Panc1 (cell line): Measurements from ENCODE around the gene HPS6. TPM values are rescaled to one million over a fixed set of nuclear protein-coding genes. Genes with fewer than 3 reads are reported as not detected.

Experiments used
- ATAC-seq: fragments of 200-7000 bp; cut with Tn5 transposase; 2 replicates; pipeline ENCODE4 v1.9.1; 2020; ENCODE audit warnings: mild to moderate bottlenecking, moderate library complexity
- BruUV-seq: library from RNA; stranded (reverse); fragments of 400-500 nt; replicated peaks from 2 replicates; lab custom pipeline; 2021; lab: Mats Ljungman, UMichigan
- CTCF ChIA-PET: fragments of 300-600 bp; sonication (Branson Sonifier 250); formaldehyde crosslinking; loops from one replicate; lab custom pipeline; 2022; ENCODE audit warnings: antibody characterized with exemption; lab: Charles Lee
- POLR2A ChIA-PET: fragments of 300-600 bp; sonication (Branson Sonifier 250); formaldehyde crosslinking; loops from one replicate; lab custom pipeline; 2022; ENCODE audit warnings: antibody characterized with exemption; lab: Charles Lee
- DNase-seq: peaks from one replicate; pipeline ENCODE4 v3.0.0-alpha.2; 2010; ENCODE audit warnings: low read depth, low spot score
- H3K27ac ChIP-seq: 2 replicates; pipeline ENCODE4 v1.5.1; 2011; ENCODE audit warnings: mild to moderate bottlenecking, low read length, inconsistent platforms
- H3K27me3 ChIP-seq: fragments of 200-500 bp; sonication (Bioruptor generic); 2 replicates; pipeline ENCODE4 v1.6.0; 2014; ENCODE audit warnings: low read length, inconsistent platforms; ENCODE audit not compliant: control insufficient read depth, insufficient read depth
- H3K36me3 ChIP-seq: fragments of 200-500 bp; sonication (Bioruptor generic); 2 replicates; pipeline ENCODE4 v1.5.1; 2014; ENCODE audit warnings: inconsistent platforms, mild to moderate bottlenecking, low read length, moderate library complexity; ENCODE audit not compliant: control insufficient read depth, insufficient read depth
- H3K4me1 ChIP-seq: 2 replicates; pipeline ENCODE4 v1.5.1; 2011; ENCODE audit warnings: inconsistent platforms, mild to moderate bottlenecking, low read length, moderate library complexity; ENCODE audit not compliant: control insufficient read depth, insufficient read depth
- H3K4me3 ChIP-seq, 2 experiments: 2 replicates each; pipeline ENCODE4 v1.5.1; 2011 to 2012; ENCODE audit warnings: low read depth in 2 of 2, low read length in 2 of 2, mild to moderate bottlenecking in 2 of 2, inconsistent platforms in 1 of 2, moderate library complexity in 1 of 2
- H3K9me3 ChIP-seq: fragments of 200-500 bp; sonication (Bioruptor generic); 2 replicates; pipeline ENCODE4 v1.5.1; 2014; ENCODE audit warnings: low read depth, mild to moderate bottlenecking, inconsistent platforms, low read length, moderate library complexity; ENCODE audit not compliant: control insufficient read depth, insufficient read depth
- CTCF ChIP-seq: fragments of 450-650 bp; IDR thresholded peaks from 2 replicates; pipeline ENCODE4 v1.5.1; 2017; ENCODE audit warnings: mild to moderate bottlenecking
- POLR2AphosphoS5 ChIP-seq: IDR thresholded peaks from 2 replicates; pipeline ENCODE4 v1.6.1; 2012; ENCODE audit warnings: mild to moderate bottlenecking, low read depth, low read length, moderate library complexity
- REST ChIP-seq, 2 experiments: IDR thresholded peaks; 2 replicates each; pipeline ENCODE4 v1.6.1; 2011 to 2012; ENCODE audit warnings: low read depth in 2 of 2, control low read depth in 1 of 2, low read length in 1 of 2, mild to moderate bottlenecking in 1 of 2, moderate library complexity in 1 of 2; ENCODE audit not compliant: insufficient read depth in 1 of 2
- SIN3A ChIP-seq: IDR thresholded peaks from 2 replicates; pipeline ENCODE4 v1.6.1; 2012; ENCODE audit warnings: low read depth, mild to moderate bottlenecking, low read length, moderate library complexity, borderline replicate concordance; ENCODE audit not compliant: insufficient read depth
- TCF7L2 ChIP-seq: IDR thresholded peaks from 2 replicates; pipeline ENCODE4 v1.6.1; 2011; ENCODE audit warnings: mild to moderate bottlenecking, low read depth, low read length, inconsistent platforms
- in situ Hi-C: cut with HindIII; loops from 2 replicates; pipeline ENCODE4 v1.10.0; 2016; ENCODE audit warnings: low sequenced_read_pairs, low pct_unique_long_range_greater_than_20kb
- intact Hi-C: fragments of 100-400 bp; cut with micrococcal nuclease; formaldehyde crosslinking; loops from one replicate; pipeline ENCODE4 v1.10.0; 2022; ENCODE audit not compliant: unreplicated experiment
- total RNA-seq: library from RNA; stranded (reverse); gene quantifications from one replicate; pipeline ENCODE4 v1.2.1, GENCODE V29; 2021; ENCODE audit not compliant: unreplicated experiment

The HPS6 gene
- total RNA-seq, 1 experiment from 2014 or later = 34.5 TPM

DNA sequence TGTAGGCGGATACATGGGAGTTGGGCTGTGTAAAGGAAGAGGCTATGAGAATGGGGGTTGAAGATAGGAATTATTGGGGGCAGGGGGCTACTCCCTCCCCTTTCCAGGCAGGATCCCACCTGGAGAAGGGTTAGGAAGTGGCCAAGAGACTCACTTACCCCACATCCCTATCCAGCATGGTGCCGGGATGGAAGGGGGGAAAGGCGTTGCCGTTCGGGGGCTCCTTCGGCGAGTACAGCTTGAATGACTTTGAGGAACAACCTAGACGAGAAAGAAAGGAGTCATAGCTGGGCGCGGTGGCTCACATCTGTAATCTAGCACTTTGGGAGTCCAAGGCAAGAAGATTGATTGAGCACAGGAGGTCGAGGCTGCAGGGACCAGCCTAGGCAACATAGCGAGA lies 46.1 kb downstream of the HPS6 start:
- H3K27ac ChIP-seq = no peak overlapping the region
- in situ Hi-C loops (no loop called here), intact Hi-C loops (no loop called here)
- CTCF ChIA-PET = no interaction called here
- no peaks in the 10 kb centered on the region for H3K9me3 ChIP-seq
- ATAC-seq = no peak
- peaks cover 33% of the 10 kb centered on the region for H3K4me1 ChIP-seq
- DNase-seq = no peak
- H3K36me3 ChIP-seq = peaks cover 31% of the 10 kb centered on the region
- no peaks in the 10 kb centered on the region for H3K27me3 ChIP-seq
- POLR2A ChIA-PET = interaction anchor here (0.5 kb wide), 1 partner anchor 1078 kb away, joined by 10 read pairs; no protein-coding TSS in a partner anchor
- no peak for TF ChIP-seq POLR2AphosphoS5
- TF ChIP-seq TCF7L2 = no peak
- no peak for TF ChIP-seq CTCF
- TF ChIP-seq REST (IDR thresholded peaks at IDR 0.05; ENCODE audit: insufficient read depth in 1 of 2, low read depth in 2 of 2, low read length in 1 of 2) = no peak
- no peak for TF ChIP-seq SIN3A
- BruUV-seq = no TSS peak
- H3K4me3 ChIP-seq = no peak overlapping the region

DNA sequence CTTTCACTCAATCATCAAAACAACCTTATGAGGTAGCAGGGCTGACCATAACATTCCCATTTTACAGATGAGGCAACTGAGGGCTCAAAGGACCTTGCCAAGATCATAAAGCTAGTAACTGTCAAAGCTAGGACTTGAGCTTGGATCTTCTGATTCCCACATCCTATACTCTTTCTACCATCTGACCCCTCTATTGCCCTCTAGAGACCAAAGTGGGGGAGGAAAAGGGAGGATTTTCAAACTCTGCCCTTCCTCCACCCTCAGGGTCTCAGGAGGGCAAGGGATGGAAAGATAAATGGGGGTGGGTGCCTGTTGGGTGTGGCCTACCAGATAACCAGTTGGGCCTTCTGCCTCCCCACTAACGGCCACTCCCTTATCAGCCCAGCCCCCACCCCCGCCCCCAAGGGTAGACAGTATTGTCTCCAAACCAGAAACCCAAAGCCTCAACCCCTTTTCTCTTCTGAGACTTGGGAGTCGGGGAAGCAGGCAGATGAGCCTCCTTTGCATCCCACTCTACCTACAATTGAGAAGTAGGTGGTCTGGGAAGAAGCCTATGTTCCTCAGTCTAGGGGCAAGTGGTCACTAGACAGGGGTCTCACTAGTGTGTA lies 47.2 kb downstream of the HPS6 start:
- in situ Hi-C loops = no loop called here
- peak overlapping the region; percentile 81; the same call in 1 of the 2 replicates for H3K27ac ChIP-seq

More for the DNA sequence above, 47.2 kb downstream of the HPS6 start:
- ChIA-PET CTCF (interaction anchor here (0.6 kb wide), 1 partner anchor 10 kb away, joined by 3 read pairs; no protein-coding TSS in a partner anchor), POLR2A (no interaction called here)
- peaks cover 31% of the 10 kb centered on the region for H3K36me3 ChIP-seq
- ATAC-seq (no peak), DNase-seq (no peak)
- no peaks in the 10 kb centered on the region for H3K27me3 ChIP-seq
- H3K9me3 ChIP-seq = no peaks in the 10 kb centered on the region
- intact Hi-C loops = no loop called here
- H3K4me1 ChIP-seq = peaks cover 43% of the 10 kb centered on the region
- TF ChIP-seq SIN3A (no peak), REST (IDR thresholded peaks at IDR 0.05; ENCODE audit: insufficient read depth in 1 of 2, low read depth in 2 of 2, low read length in 1 of 2) (no peak), POLR2AphosphoS5 (no peak), TCF7L2 (no peak), CTCF (no peak; the same call in 1 of the 2 replicates)
- peak overlapping the region in 1 of 2 experiments; percentile 84; a peak in 1 of 4 replicates for H3K4me3 ChIP-seq
- no TSS peak for BruUV-seq
